D721Med (cell line): ENCODE results near the gene CROCC.

Source experiments
- DNase-seq: peaks from one replicate; pipeline ENCODE4 v3.0.0; 2011; ENCODE audit warnings: low spot score; ENCODE audit not compliant: insufficient read length
- FAIRE-seq: peaks from 2 replicates; lab custom pipeline; 2011; peaks lifted over from hg19 to GRCh38; lab: Jason Lieb, UNC
- CTCF ChIP-seq: IDR thresholded peaks from 2 replicates; pipeline ENCODE4 v1.5.1; 2012; ENCODE audit warnings: mild to moderate bottlenecking, control low read depth; ENCODE audit not compliant: insufficient read depth; ENCODE audit errors: missing control alignments

The CROCC gene

DNA sequence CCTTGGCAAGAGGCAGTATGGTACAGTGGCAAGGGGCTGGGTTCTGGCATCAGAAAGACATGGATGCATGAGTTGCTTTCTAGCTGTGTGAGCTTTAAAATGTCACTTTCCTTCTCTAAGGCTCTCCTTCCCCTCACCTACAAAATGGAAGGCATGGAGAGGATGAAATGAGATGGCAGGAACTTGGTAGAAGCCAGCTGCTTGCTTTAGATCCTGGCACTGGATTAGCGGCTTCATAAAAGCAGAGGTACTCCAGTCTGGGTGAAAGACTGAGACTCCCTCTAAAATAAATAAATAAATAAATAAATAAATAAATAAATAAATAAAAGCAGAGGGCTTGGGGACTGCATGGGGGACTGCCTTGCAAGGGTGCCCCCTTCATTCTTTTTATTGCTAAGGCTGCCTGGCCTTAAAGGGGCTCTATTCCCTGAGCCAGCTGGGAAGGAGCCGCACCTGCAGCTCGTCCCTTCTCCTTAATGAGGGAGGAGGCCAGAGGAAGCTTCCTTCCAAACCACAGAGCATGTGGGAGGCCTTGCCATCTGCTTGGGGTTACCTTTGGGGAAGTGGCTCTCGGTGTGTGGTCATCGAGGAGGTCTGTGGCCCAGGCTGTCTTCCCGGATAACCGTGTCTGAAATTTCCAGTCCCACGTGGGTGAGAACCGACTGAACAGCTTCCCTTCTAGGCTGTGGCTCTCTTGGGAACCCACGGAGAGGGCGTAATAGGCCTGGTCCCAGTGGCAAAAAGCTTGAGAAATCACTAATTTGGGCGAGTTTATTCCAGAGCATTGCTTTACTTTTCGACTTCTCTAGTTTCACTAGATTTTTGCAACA, 92.0 kb downstream of the CROCC start:
- TF ChIP-seq CTCF: no peak
- DNase-seq (no peak), FAIRE-seq (no peak)

GRCh38 chr1:17014671-17015567, 93.2 kb downstream of the CROCC start:
- FAIRE-seq (no peak), DNase-seq (no peak)
- TF ChIP-seq CTCF: no peak

DNA sequence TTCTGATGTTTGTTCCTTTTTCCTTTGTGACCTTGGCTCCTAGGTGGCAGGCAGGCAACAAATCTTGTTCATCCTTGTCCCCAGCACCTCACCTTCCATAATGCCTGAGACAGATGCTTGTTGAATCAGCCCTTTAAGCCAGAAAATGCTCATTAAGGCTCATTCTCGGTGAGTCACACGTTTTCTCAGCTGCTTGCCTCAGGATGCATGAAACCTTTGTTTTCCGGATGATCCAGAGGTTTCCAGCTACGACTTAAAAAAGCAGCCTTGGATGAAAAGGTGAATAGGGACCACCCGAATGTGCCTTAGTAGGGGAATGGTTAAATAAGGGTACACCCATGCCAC, 94.6 kb downstream of the CROCC start:
- FAIRE-seq: no peak

GRCh38 chr1:17017435-17017834, 95.7 kb downstream of the CROCC start:
- no peak for DNase-seq
- TF ChIP-seq CTCF: no peak
- FAIRE-seq: no peak

More for the DNA sequence above, 94.6 kb downstream of the CROCC start:
- TF ChIP-seq CTCF: no peak
- DNase-seq: no peak

DNA sequence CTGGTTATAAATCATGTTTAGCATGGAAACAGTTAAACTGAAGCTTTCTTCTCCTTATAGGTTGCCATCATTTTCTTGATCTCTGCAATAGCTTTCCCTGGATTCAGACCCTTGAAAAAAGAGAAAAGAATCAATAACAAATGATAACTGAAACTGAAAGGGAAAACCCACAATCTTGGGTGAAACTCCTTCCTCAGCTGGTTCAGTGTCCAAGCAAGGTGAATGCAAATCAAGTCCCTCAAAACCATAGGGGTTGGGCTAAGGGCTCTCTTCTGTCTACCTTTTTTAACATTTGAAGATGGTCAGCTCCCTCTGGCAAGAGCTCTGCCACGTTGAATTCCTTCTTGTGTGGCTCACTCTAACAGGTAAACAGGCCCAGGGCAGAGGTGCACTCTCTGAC, 97.1 kb downstream of the CROCC start:
- no peak for TF ChIP-seq CTCF
- no peak for FAIRE-seq
- no peak for DNase-seq

- FAIRE-seq (no peak), DNase-seq (no peak)
- no peak for TF ChIP-seq CTCF
Measured at GRCh38 chr1:17020502-17020901, 98.8 kb downstream of the CROCC start.
